Activated T-cell treated with anti-CD3 and anti-CD28 coated beads, Interleukin-2, amount 50 U/mL, for 4 hours (primary cell): ENCODE measurements around the gene SLFN5. TPM values are rescaled to one million over a fixed set of nuclear protein-coding genes. Genes with fewer than 3 reads are reported as not detected.
"Not testable (repeated sequence)": the region's sequence is repeated elsewhere in the genome, so short reads cannot be mapped to it uniquely, and the experiment has no call there.

Experiments
- ATAC-seq, 2 donors: fragments of 200-7000 bp; cut with Tn5 transposase; one replicate each; pipeline ENCODE4 v1.10.0; 2021
- DNase-seq: peaks from one replicate; pipeline ENCODE4 v3.0.0-alpha.2; 2020
- H3K27me3 Mint-ChIP-seq: one replicate; pipeline ENCODE4 v1.8.0; 2021; ENCODE audit warnings: low read depth, mixed read lengths
- H3K36me3 Mint-ChIP-seq: one replicate; pipeline ENCODE4 v1.8.0; 2022; ENCODE audit warnings: mixed read lengths; ENCODE audit not compliant: insufficient read depth
- H3K4me1 Mint-ChIP-seq: one replicate; pipeline ENCODE4 v1.8.0; 2021; ENCODE audit warnings: low read depth, mixed read lengths
- H3K4me3 Mint-ChIP-seq: one replicate; pipeline ENCODE4 v1.8.0; 2021; ENCODE audit warnings: mild to moderate bottlenecking, moderate library complexity, mixed read lengths
- H3K9me3 Mint-ChIP-seq: one replicate; pipeline ENCODE4 v1.8.0; 2021; ENCODE audit warnings: mixed read lengths
- total RNA-seq, 3 donors: library from RNA; stranded (reverse); gene quantifications; one replicate each; pipeline ENCODE4 v1.2.1, GENCODE V29; 2021

Gene SLFN5
- 10 to 100 TPM in 1 of 3 donors, 1 to 10 TPM in 2; 5.2 to 16.2 (median 8.0) TPM for total RNA-seq

GRCh38 chr17:35242805-35243560 is at the start of gene SLFN5:
Gene SLFN5 (plus strand): TSS chr17:35243072. CDS start chr17:35258691, 15,619 bp downstream.
- peaks cover 10% of the 10 kb centered on the region for H3K36me3 Mint-ChIP-seq
- no peaks in the 10 kb centered on the region for H3K27me3 Mint-ChIP-seq
- peak within 1 kb of the TSS; percentile 92 for H3K4me3 Mint-ChIP-seq
- ATAC-seq (peak; percentile 56 to 61), DNase-seq (peak; percentile 94)
- peaks cover 70% of the 10 kb centered on the region for H3K4me1 Mint-ChIP-seq
- H3K9me3 Mint-ChIP-seq = no peaks in the 10 kb centered on the region

- H3K4me3 Mint-ChIP-seq, H3K36me3 Mint-ChIP-seq, H3K27me3 Mint-ChIP-seq, ATAC-seq, H3K9me3 Mint-ChIP-seq, DNase-seq: not testable (repeated sequence)
- H3K4me1 Mint-ChIP-seq = peaks cover 25% of the 10 kb centered on the region
Measured at GRCh38 chr17:35194001-35194400, 48.9 kb upstream of the SLFN5 start, which contains the start of gene SLC35G3. Gene SLC35G3 (minus strand): TSS chr17:35194393. CDS start chr17:35194307, 86 bp downstream.

DNA sequence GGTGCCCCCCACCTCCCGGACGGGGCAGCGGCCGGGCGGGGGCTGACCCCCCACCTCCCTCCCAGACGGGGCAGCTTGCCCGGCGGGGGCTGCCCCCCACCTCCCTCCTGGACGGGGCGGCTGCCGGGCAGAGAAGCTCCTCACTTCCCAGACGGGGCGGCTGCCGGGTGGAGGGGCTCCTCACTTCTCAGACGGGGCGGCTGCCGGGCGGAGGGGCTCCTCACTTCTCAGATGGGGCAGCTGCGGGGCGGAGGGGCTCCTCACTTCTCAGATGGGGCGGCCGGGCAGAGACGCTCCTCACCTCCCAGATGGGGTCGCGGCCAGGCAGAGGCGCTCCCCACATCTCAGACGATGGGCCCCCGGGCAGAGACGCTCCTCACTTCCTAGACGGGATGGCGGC is 47.8 kb upstream of the SLFN5 start:
- H3K36me3 Mint-ChIP-seq = not testable (repeated sequence)

DNA sequence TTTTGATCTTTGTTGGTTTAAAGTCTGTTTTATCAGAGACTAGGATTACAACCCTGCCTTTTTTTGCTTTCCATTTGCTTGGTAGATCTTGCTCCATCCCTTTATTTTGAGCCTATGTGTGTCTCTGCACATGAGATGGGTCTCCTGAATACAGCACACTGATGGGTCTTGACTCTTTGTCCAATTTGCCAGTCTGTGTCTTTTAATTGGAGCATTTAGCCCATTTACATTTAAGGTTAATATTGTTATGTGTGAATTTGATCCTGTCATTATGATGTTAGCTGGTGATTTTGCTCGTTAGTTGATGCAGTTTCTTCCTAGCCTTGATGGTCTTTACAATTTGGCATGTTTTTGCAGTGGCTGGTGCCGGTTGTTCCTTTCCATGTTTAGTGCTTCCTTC is 40.3 kb upstream of the SLFN5 start:
- H3K4me1 Mint-ChIP-seq = peaks cover 16% of the 10 kb centered on the region
- H3K9me3 Mint-ChIP-seq = peaks cover 12% of the 10 kb centered on the region
- ATAC-seq, H3K27me3 Mint-ChIP-seq, H3K4me3 Mint-ChIP-seq, DNase-seq, H3K36me3 Mint-ChIP-seq: not testable (repeated sequence)

More for the DNA sequence above, 47.8 kb upstream of the SLFN5 start:
- H3K4me3 Mint-ChIP-seq, H3K27me3 Mint-ChIP-seq, H3K9me3 Mint-ChIP-seq, ATAC-seq, DNase-seq: not testable (repeated sequence)
- peaks cover 16% of the 10 kb centered on the region for H3K4me1 Mint-ChIP-seq

GRCh38 chr17:35210741-35211140 is 32.1 kb upstream of the SLFN5 start:
- no peak overlapping the region for H3K4me3 Mint-ChIP-seq
- peak; percentile 33 for DNase-seq
- H3K27me3 Mint-ChIP-seq = no peaks in the 10 kb centered on the region
- ATAC-seq = peak; percentile 18 to 23
- H3K9me3 Mint-ChIP-seq = peaks cover 17% of the 10 kb centered on the region
- peaks cover 74% of the 10 kb centered on the region for H3K4me1 Mint-ChIP-seq
- peaks cover 4% of the 10 kb centered on the region for H3K36me3 Mint-ChIP-seq

DNA sequence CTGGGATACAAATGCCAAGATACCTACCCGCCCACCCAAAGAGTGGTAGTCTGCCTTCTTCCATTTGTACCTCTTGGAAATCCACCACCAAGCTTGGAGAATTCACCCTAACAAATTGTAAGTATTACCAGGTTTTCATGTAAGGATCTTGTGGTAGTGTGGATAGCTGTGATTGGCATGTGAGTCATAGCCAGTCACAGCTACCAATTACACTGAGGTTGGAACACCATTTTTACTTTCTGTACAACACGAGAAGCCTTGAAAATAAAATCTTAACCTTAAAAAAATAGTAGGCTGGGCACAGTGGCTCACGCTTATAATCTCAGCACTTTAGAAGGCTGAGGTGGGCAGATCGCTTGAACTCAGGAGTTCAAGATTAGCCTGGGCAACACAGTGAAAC is 30.2 kb upstream of the SLFN5 start:
- peaks cover 17% of the 10 kb centered on the region for H3K9me3 Mint-ChIP-seq
- H3K27me3 Mint-ChIP-seq = no peaks in the 10 kb centered on the region

GRCh38 chr17:35213412-35213940 is 29.4 kb upstream of the SLFN5 start:
- peaks cover 17% of the 10 kb centered on the region for H3K9me3 Mint-ChIP-seq
- DNase-seq = no peak
- H3K27me3 Mint-ChIP-seq = no peaks in the 10 kb centered on the region
- peak overlapping the region; percentile 61 for H3K4me3 Mint-ChIP-seq
- ATAC-seq = no peak
- peaks cover 3% of the 10 kb centered on the region for H3K36me3 Mint-ChIP-seq
- H3K4me1 Mint-ChIP-seq = peaks cover 83% of the 10 kb centered on the region

More for the DNA sequence above, 30.2 kb upstream of the SLFN5 start:
- no peak for DNase-seq
- H3K4me3 Mint-ChIP-seq = peak overlapping the region; percentile 46
- ATAC-seq = peak; percentile 25 to 40
- peaks cover 78% of the 10 kb centered on the region for H3K4me1 Mint-ChIP-seq
- peaks cover 3% of the 10 kb centered on the region for H3K36me3 Mint-ChIP-seq

- H3K27me3 Mint-ChIP-seq = no peaks in the 10 kb centered on the region
- H3K9me3 Mint-ChIP-seq = peaks cover 17% of the 10 kb centered on the region
- peak; percentile 59 to 63 for ATAC-seq
- peaks cover 86% of the 10 kb centered on the region for H3K4me1 Mint-ChIP-seq
- peaks cover 3% of the 10 kb centered on the region for H3K36me3 Mint-ChIP-seq
- DNase-seq = no peak
- peak overlapping the region; percentile 61 for H3K4me3 Mint-ChIP-seq
Measured at GRCh38 chr17:35214192-35214591, 28.7 kb upstream of the SLFN5 start.

DNA sequence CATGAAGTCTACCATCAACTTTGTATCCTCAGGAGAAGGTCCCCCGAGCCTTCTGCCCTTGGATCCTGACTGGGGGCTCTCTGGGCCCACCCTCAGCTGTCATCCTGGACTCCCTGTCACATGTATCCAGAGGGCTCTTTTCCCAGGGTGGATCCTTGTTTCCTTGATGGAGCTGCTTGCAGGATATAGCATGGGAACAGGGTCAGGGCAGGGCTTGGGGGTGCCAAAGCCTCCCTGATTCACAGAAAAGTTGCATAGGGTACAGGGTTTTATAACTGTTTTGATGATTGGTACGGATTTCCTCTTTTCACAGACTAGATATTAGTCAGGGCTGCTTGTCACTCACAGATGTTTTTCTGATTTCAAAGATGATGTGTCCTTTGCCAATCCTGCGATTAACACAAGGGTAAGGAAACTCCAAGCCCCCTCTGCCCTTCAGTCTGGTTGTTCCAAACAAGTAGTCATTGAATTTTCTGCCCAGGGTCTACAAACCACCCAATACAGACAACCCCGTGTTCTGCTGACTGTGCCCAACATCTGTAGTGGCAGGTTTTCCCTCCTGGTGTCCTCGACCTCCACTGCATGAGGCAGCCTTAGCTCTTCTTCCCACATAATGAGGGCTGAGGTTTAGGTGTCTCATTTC is 28.1 kb upstream of the SLFN5 start:
- Mint-ChIP-seq H3K4me3 (peak overlapping the region; percentile 61), H3K36me3 (peaks cover 3% of the 10 kb centered on the region), H3K4me1 (peaks cover 86% of the 10 kb centered on the region), H3K9me3 (peaks cover 17% of the 10 kb centered on the region), H3K27me3 (no peaks in the 10 kb centered on the region)
- peak; percentile 64 to 69 for ATAC-seq
- DNase-seq = no peak

- Mint-ChIP-seq H3K4me1 (peaks cover 83% of the 10 kb centered on the region), H3K4me3 (no peak overlapping the region), H3K27me3 (no peaks in the 10 kb centered on the region), H3K36me3 (peaks cover 3% of the 10 kb centered on the region), H3K9me3 (peaks cover 11% of the 10 kb centered on the region)
- DNase-seq (no peak), ATAC-seq (no peak)
Measured at GRCh38 chr17:35217107-35217506, 25.8 kb upstream of the SLFN5 start.

DNA sequence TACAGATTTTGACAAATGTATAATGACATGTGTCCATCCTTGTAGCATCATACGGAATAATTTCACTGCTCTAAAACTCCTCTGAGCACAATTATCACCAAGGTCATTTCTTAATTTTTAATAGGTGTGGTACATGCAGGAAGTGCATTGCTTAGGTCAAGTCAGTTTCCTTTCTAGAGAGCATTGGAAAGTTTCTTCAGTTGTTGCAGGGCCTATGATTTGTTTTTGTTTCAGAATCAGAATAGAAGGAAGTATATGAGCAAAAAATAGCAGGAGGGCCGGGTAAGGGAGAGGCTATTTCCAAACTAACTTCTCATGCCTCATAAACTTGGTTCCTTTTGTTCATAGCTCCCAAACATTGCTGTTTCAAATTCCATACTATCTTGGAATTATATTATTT is 24.0 kb upstream of the SLFN5 start:
- Mint-ChIP-seq H3K27me3 (no peaks in the 10 kb centered on the region), H3K4me3 (peak overlapping the region; percentile 45), H3K9me3 (peaks cover 4% of the 10 kb centered on the region), H3K36me3 (peaks cover 4% of the 10 kb centered on the region), H3K4me1 (peaks cover 68% of the 10 kb centered on the region)
- DNase-seq = no peak
- no peak for ATAC-seq

GRCh38 chr17:35222452-35222851 is 20.4 kb upstream of the SLFN5 start:
- Mint-ChIP-seq H3K27me3 (no peaks in the 10 kb centered on the region), H3K4me1 (peaks cover 45% of the 10 kb centered on the region), H3K36me3 (peaks cover 7% of the 10 kb centered on the region), H3K4me3 (no peak overlapping the region), H3K9me3 (peaks cover 4% of the 10 kb centered on the region)
- ATAC-seq (no peak), DNase-seq (no peak)

- Mint-ChIP-seq H3K27me3 (no peaks in the 10 kb centered on the region), H3K9me3 (peaks cover 4% of the 10 kb centered on the region), H3K4me1 (peaks cover 35% of the 10 kb centered on the region), H3K4me3 (no peak overlapping the region), H3K36me3 (peaks cover 7% of the 10 kb centered on the region)
- ATAC-seq (no peak), DNase-seq (no peak)
Measured at GRCh38 chr17:35224436-35224835, 18.4 kb upstream of the SLFN5 start.

- Mint-ChIP-seq H3K27me3 (no peaks in the 10 kb centered on the region), H3K4me3 (no peak overlapping the region), H3K36me3 (peaks cover 14% of the 10 kb centered on the region), H3K4me1 (peaks cover 37% of the 10 kb centered on the region), H3K9me3 (peaks cover 4% of the 10 kb centered on the region)
- no peak for DNase-seq
- no peak for ATAC-seq
Measured at GRCh38 chr17:35227546-35227945, 15.3 kb upstream of the SLFN5 start.
